GM10266 (cell line): ENCODE data around the gene SYNJ2.

ENCODE experiments used
- DNase-seq: peaks from one replicate; pipeline ENCODE4 v3.0.0; 2012; ENCODE audit errors: extremely low spot score
- TF ChIP-seq, protein P1 (sequence below): IDR thresholded peaks from 2 replicates; pipeline ENCODE4 v1.5.1; 2012; ENCODE audit warnings: mild to moderate bottlenecking, low read depth; ENCODE audit not compliant: control insufficient read depth, insufficient read depth; ENCODE audit errors: missing control alignments

Gene SYNJ2

DNA sequence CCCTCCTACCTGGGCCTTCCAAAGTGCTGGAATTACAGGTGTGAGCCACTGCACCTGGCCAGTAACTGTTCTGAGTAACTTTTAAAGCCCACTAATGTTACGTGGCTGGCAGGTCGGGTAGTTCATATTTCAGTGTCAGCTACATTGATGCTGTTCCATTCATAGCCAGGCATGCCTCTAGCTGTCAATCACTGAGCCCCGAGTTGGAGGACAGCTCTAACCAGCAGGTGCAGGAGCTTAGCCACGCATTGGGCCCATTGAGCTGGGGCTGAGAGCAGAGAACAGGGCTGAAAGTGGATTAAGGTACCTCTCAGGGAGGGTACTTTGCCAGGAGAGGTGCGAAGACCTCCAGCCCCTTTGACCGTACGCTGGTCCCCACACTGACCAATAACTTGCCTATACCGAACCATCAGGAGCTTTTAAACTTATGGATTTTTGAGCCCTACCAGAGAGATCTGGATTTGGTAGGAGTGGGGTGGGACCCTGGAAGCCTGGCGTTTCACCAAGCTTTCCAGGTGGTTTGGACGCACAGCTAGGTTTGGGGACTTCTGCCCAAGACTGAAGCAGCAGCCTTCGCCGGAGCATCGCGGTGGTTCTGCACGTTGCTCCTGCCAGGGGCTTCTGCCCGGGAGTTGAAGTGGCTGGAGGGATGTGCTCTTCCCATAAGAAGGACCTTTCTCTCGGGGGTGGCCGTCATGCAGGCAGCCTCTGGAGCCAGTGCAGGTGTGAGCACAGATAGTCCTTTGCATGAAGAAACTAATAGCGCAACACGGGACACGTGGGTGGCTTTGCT lies 103.8 kb downstream of the SYNJ2 start:
- peak; percentile 3 for DNase-seq
- TF ChIP-seq, protein P1, sequence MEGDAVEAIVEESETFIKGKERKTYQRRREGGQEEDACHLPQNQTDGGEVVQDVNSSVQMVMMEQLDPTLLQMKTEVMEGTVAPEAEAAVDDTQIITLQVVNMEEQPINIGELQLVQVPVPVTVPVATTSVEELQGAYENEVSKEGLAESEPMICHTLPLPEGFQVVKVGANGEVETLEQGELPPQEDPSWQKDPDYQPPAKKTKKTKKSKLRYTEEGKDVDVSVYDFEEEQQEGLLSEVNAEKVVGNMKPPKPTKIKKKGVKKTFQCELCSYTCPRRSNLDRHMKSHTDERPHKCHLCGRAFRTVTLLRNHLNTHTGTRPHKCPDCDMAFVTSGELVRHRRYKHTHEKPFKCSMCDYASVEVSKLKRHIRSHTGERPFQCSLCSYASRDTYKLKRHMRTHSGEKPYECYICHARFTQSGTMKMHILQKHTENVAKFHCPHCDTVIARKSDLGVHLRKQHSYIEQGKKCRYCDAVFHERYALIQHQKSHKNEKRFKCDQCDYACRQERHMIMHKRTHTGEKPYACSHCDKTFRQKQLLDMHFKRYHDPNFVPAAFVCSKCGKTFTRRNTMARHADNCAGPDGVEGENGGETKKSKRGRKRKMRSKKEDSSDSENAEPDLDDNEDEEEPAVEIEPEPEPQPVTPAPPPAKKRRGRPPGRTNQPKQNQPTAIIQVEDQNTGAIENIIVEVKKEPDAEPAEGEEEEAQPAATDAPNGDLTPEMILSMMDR: no peak

DNA sequence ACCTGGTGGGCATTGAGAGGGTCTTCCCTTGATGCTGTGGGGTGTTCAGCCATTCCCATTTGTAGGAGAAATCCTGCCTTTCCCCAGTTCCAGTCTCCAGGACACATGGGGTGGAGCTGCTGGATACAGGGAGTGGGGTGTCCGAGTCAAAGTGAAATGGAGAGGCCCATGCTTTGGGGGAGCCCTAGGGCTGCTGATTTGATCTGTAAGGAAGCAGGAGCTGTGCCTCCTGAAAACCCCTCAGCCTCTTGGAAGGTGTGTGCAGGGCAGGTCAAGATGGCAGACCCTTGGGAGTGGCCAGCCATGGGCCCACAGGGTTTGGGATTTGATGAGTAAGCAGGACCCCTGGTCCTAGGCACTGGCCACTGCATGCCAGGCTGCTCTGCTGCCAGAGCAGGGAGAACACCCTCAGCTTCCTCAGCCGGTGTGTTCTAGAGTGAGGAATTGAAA lies 104.4 kb downstream of the SYNJ2 start:
- TF ChIP-seq, protein P1: no peak
- peak; percentile 5 for DNase-seq

DNA sequence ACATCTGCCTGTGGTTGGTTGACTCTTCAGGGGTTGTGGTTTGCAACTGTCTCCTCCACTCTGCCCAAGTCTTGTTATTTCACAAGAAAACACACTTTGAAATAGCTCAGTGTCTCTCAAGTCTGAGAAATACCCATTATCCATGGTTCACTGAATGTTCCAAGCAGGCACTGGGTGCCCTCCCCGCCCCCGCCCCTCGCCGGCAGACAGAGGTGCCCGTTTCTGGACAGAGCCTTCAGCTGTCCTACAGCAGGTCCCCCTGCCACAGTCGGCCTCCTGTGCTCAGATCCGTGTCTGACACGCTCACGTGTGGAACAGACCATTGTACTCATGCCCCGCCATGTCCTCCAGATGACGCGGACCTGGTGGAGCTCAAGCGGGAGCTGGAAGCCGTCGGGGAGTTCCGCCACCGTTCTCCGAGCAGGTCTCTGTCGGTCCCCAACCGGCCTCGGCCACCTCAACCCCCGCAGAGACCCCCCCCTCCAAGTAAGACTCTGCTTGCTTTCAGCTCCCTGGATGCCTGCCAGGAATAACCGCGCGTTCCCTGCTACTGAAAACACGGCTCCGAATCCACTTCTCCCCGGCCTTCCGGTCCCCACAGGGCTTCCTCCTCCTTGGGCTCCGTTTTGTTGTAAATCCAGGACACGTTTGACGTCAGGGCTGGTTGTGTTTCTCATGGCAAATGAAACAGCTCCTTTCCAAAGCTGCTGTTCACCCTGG lies 105.0 kb downstream of the SYNJ2 start:
- TF ChIP-seq, protein P1: no peak
- DNase-seq: peak; percentile 28

DNA sequence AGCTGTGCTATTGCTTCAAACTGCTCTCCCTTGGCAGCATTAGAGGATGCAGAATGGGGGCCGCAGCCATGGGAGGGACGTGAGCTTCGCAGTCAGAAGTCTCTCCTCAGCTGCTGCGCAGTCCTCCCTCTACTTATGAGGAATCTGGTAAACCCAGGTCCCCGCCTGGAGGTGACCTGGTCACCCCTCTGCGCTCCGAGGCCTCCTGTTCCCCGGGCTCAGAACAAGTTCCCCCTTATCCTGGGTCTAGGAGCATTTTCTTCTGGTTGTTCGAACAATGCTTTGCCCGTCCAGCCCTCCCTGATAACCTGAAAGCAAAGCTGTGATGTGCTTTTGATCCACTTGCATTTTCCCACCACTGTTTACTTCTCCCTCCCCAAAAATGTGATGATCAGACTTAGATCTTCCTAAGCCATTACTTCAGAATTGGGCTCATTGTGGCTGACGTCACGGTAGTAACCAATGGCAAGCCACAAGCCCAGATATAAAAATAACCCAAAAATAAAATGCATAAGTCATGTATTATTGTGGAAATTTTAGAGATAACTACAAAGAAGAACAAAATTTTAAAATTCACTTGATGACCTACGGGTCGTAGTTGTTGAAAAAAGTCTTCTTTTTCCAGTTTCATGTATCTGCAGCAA lies 105.7 kb downstream of the SYNJ2 start:
- DNase-seq: no peak
- TF ChIP-seq, protein P1: no peak

DNA sequence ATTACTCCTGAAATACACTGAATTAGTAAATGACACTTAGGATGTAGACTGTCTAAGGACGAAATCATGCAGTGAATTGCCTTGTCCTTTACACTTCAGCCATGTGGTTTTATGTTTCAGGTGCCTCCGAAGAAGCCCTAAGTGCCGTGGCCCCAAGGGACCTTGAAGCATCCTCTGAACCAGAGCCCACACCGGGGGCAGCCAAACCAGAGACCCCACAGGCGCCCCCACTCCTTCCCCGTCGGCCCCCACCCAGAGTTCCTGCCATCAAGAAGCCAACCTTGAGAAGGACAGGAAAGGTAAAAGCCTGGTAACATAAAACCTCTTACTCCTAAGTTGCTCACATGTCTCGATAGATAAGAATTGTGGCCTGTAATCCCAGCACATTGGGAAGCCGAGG lies 111.1 kb downstream of the SYNJ2 start:
- TF ChIP-seq, protein P1: no peak
- DNase-seq: no peak

DNA sequence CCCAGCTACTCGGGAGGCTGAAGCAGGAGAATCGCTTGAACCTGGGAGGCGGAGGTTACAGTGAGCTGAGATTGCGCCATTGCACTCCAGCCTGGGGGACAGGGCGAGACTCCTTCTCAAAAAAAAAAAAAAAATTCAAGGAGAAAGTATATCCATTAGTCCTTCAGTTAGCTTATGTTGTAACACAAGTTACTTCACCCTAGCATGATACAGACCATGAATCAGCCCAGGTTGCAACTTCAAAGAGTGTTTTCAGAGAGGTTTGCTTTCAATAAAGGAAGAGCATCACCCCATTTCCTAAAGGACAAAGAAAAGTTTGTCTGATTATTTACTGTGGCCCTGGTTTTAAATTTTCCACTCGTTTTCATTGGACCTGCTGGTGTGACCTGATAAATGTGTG lies 113.4 kb downstream of the SYNJ2 start:
- TF ChIP-seq, protein P1: no peak
- DNase-seq: no peak
